ENCODE results near the gene TM9SF4.

The TM9SF4 gene

GRCh38 chr20:32109392-32110172 is at the start of gene TM9SF4:
TM9SF4 (plus strand) TSS chr20:32109714; CDS start chr20:32109741, 27 bp downstream.
- DNase-seq, result peak; percentile 91
- peak; percentile 80 for ATAC-seq

- DNase-seq (peak; percentile 16), ATAC-seq (peak; percentile 50)
Observed at GRCh38 chr20:32062776-32063170, 46.7 kb upstream of the TM9SF4 start.

- ATAC-seq (no peak), DNase-seq (no peak)
Observed at GRCh38 chr20:32063695-32064094, 45.8 kb upstream of the TM9SF4 start.

GRCh38 chr20:32064667-32065066 is 44.8 kb upstream of the TM9SF4 start:
- ATAC-seq (no peak), DNase-seq (no peak)

- no peak for DNase-seq
- ATAC-seq, result no peak
Observed at GRCh38 chr20:32067234-32067821, 42.2 kb upstream of the TM9SF4 start.

- DNase-seq, result no peak
Observed at GRCh38 chr20:32068174-32068573, 41.3 kb upstream of the TM9SF4 start.

GRCh38 chr20:32069711-32070110 is 39.8 kb upstream of the TM9SF4 start:
- DNase-seq (no peak), ATAC-seq (no peak)

More at GRCh38 chr20:32068174-32068573, 41.3 kb upstream of the TM9SF4 start:
- no peak for ATAC-seq

GRCh38 chr20:32070282-32070681 is 39.2 kb upstream of the TM9SF4 start:
- DNase-seq, result no peak
- no peak for ATAC-seq

GRCh38 chr20:32070690-32071213 is 38.8 kb upstream of the TM9SF4 start:
- ATAC-seq, result no peak
- DNase-seq, result no peak

GRCh38 chr20:32071395-32072167 is 37.9 kb upstream of the TM9SF4 start:
- ATAC-seq (no peak), DNase-seq (no peak)

- DNase-seq (no peak), ATAC-seq (no peak)
Observed at GRCh38 chr20:32072168-32072750, 37.3 kb upstream of the TM9SF4 start.

GRCh38 chr20:32075534-32075933 is 34.0 kb upstream of the TM9SF4 start:
- DNase-seq, result no peak

GRCh38 chr20:32077190-32077589 is 32.3 kb upstream of the TM9SF4 start:
- DNase-seq (no peak), ATAC-seq (no peak)

More at GRCh38 chr20:32075534-32075933, 34.0 kb upstream of the TM9SF4 start:
- ATAC-seq, result no peak

GRCh38 chr20:32078322-32078721 is 31.2 kb upstream of the TM9SF4 start:
- ATAC-seq (no peak), DNase-seq (no peak)

- DNase-seq, result no peak
- no peak for ATAC-seq
Observed at GRCh38 chr20:32078791-32079190, 30.7 kb upstream of the TM9SF4 start.

GRCh38 chr20:32079655-32080109 is 29.8 kb upstream of the TM9SF4 start:
- DNase-seq, result no peak
- ATAC-seq, result no peak

GRCh38 chr20:32080783-32081182 is 28.7 kb upstream of the TM9SF4 start:
- no peak for ATAC-seq

GRCh38 chr20:32083469-32083868 is 26.0 kb upstream of the TM9SF4 start:
- DNase-seq, result no peak
- ATAC-seq, result no peak

More at GRCh38 chr20:32080783-32081182, 28.7 kb upstream of the TM9SF4 start:
- no peak for DNase-seq

GRCh38 chr20:32087070-32087469 is 22.4 kb upstream of the TM9SF4 start:
- ATAC-seq, result no peak

GRCh38 chr20:32088759-32089158 is 20.8 kb upstream of the TM9SF4 start:
- ATAC-seq (no peak), DNase-seq (no peak)

More at GRCh38 chr20:32087070-32087469, 22.4 kb upstream of the TM9SF4 start:
- DNase-seq, result no peak

GRCh38 chr20:32089637-32090362 is 19.7 kb upstream of the TM9SF4 start:
- no peak for DNase-seq
- no peak for ATAC-seq
